Measurements from ENCODE around the gene SHB. TPM values are rescaled to one million over a fixed set of nuclear protein-coding genes. Genes with fewer than 3 reads are reported as not detected.
A peak's percentile ranks its signal among the peaks of the same experiment; 100 is the strongest.

Gene SHB
- total and polyA plus RNA-seq, 2 donors (not counting 1 experiment from before 2014, with no cell fraction given), result 9.9 to 13.9 TPM

GRCh38 chr9:38025166-38025565 is 43.9 kb downstream of the SHB start:
- peak overlapping the region; percentile 89 for H3K27ac ChIP-seq (ENCODE audit: insufficient read depth, low read length)
- no peak for TF ChIP-seq EZH2 (IDR thresholded peaks at IDR 0.05; ENCODE audit: low read length, missing control alignments)
- no peak for TF ChIP-seq CTCF (conservative IDR thresholded peaks at IDR 0.05 in 1 of 2, IDR thresholded peaks at IDR 0.05 in 1 of 2; ENCODE audit: low read depth in 1 of 2, low read length in 2 of 2)
- H2AFZ ChIP-seq (ENCODE audit: low read length), result no peak overlapping the region
- no peak for DNase-seq (ENCODE audit: low read depth in 2 of 2)
- peak overlapping the region; percentile 48 for H3K4me2 ChIP-seq (ENCODE audit: extremely low read depth, insufficient read depth, low read length)
- no peaks in the 10 kb centered on the region for H4K20me1 ChIP-seq (ENCODE audit: control insufficient read depth, extremely low read depth, insufficient read depth, low read length)
- no peak overlapping the region for H3K9ac ChIP-seq (ENCODE audit: insufficient read depth, low read length)
- H3K79me2 ChIP-seq (ENCODE audit: control insufficient read depth, insufficient read depth, low read length), result peaks cover 79% of the 10 kb centered on the region
- no peak overlapping the region for H3K4me3 ChIP-seq (replicated peaks in 1 of 4; ENCODE audit: control extremely low read depth in 1 of 4, insufficient read depth in 1 of 4, low read depth in 3 of 4, low read length in 4 of 4)
- H3K4me1 ChIP-seq (ENCODE audit: control insufficient read depth, extremely low read depth, insufficient read depth, low read length), result peaks cover 51% of the 10 kb centered on the region
- H3K36me3 ChIP-seq (ENCODE audit: control insufficient read depth, insufficient read depth, low read length), result no peaks in the 10 kb centered on the region
- no peaks in the 10 kb centered on the region for H3K9me3 ChIP-seq (ENCODE audit: control insufficient read depth, insufficient read depth, low read depth, low read length)
- no peaks in the 10 kb centered on the region for H3K27me3 ChIP-seq (ENCODE audit: control insufficient read depth, insufficient read depth, low read length)

- DNase-seq (ENCODE audit: low read depth in 2 of 2), result peak; percentile 69 to 94
- Histone ChIP-seq H4K20me1 (ENCODE audit: control insufficient read depth, extremely low read depth, insufficient read depth, low read length) (no peaks in the 10 kb centered on the region), H3K36me3 (ENCODE audit: control insufficient read depth, insufficient read depth, low read length) (no peaks in the 10 kb centered on the region), H3K9ac (ENCODE audit: insufficient read depth, low read length) (peak overlapping the region; percentile 23), H3K27ac (ENCODE audit: insufficient read depth, low read length) (peak overlapping the region; percentile 89), H3K4me2 (ENCODE audit: extremely low read depth, insufficient read depth, low read length) (peak overlapping the region; percentile 34), H3K4me3 (replicated peaks in 1 of 4; ENCODE audit: control extremely low read depth in 1 of 4, insufficient read depth in 1 of 4, low read depth in 3 of 4, low read length in 4 of 4) (no peak overlapping the region), H3K9me3 (ENCODE audit: control insufficient read depth, insufficient read depth, low read depth, low read length) (no peaks in the 10 kb centered on the region), H3K4me1 (ENCODE audit: control insufficient read depth, extremely low read depth, insufficient read depth, low read length) (peaks cover 53% of the 10 kb centered on the region), H3K27me3 (ENCODE audit: control insufficient read depth, insufficient read depth, low read length) (no peaks in the 10 kb centered on the region), H3K79me2 (ENCODE audit: control insufficient read depth, insufficient read depth, low read length) (peaks cover 70% of the 10 kb centered on the region), H2AFZ (ENCODE audit: low read length) (no peak overlapping the region)
- no peak for TF ChIP-seq EZH2 (IDR thresholded peaks at IDR 0.05; ENCODE audit: low read length, missing control alignments)
These were observed 44.9 kb downstream of the SHB start for GRCh38 chr9:38024036-38024681.

- H3K4me1 ChIP-seq (ENCODE audit: control insufficient read depth, extremely low read depth, insufficient read depth, low read length), result peaks cover 54% of the 10 kb centered on the region
- no peaks in the 10 kb centered on the region for H3K9me3 ChIP-seq (ENCODE audit: control insufficient read depth, insufficient read depth, low read depth, low read length)
- H4K20me1 ChIP-seq (ENCODE audit: control insufficient read depth, extremely low read depth, insufficient read depth, low read length), result no peaks in the 10 kb centered on the region
- H3K9ac ChIP-seq (ENCODE audit: insufficient read depth, low read length), result no peak overlapping the region
- TF ChIP-seq CTCF (conservative IDR thresholded peaks at IDR 0.05 in 1 of 2, IDR thresholded peaks at IDR 0.05 in 1 of 2; ENCODE audit: low read depth in 1 of 2, low read length in 2 of 2), result no peak
- no peak for TF ChIP-seq EZH2 (IDR thresholded peaks at IDR 0.05; ENCODE audit: low read length, missing control alignments)
- no peak overlapping the region for H3K4me3 ChIP-seq (replicated peaks in 1 of 4; ENCODE audit: control extremely low read depth in 1 of 4, insufficient read depth in 1 of 4, low read depth in 3 of 4, low read length in 4 of 4)
- no peak for DNase-seq (ENCODE audit: low read depth in 2 of 2)
- no peaks in the 10 kb centered on the region for H3K27me3 ChIP-seq (ENCODE audit: control insufficient read depth, insufficient read depth, low read length)
- H3K36me3 ChIP-seq (ENCODE audit: control insufficient read depth, insufficient read depth, low read length), result no peaks in the 10 kb centered on the region
- H3K79me2 ChIP-seq (ENCODE audit: control insufficient read depth, insufficient read depth, low read length), result peaks cover 65% of the 10 kb centered on the region
- peak overlapping the region; percentile 34 for H3K4me2 ChIP-seq (ENCODE audit: extremely low read depth, insufficient read depth, low read length)
- no peak overlapping the region for H2AFZ ChIP-seq (ENCODE audit: low read length)
- H3K27ac ChIP-seq (ENCODE audit: insufficient read depth, low read length), result peak overlapping the region; percentile 89
These were observed 45.4 kb downstream of the SHB start for GRCh38 chr9:38023661-38024035.
